Hepatocyte (in vitro differentiated cells): ENCODE results near the gene BAG5.

ENCODE experiments used
- EZH2 ChIP-seq: fragments of 200-600 bp; sonication (generic); IDR thresholded peaks from 2 replicates; pipeline ENCODE4 v1.6.1; 2016; ENCODE audit warnings: antibody characterized with exemption, mild to moderate bottlenecking, borderline replicate concordance
- TF ChIP-seq, protein P1 (sequence below): fragments of 200-600 bp; sonication (generic); IDR thresholded peaks from 2 replicates; pipeline ENCODE4 v1.5.1; 2016; ENCODE audit warnings: antibody characterized with exemption, mild to moderate bottlenecking; ENCODE audit not compliant: poor library complexity

DNA sequence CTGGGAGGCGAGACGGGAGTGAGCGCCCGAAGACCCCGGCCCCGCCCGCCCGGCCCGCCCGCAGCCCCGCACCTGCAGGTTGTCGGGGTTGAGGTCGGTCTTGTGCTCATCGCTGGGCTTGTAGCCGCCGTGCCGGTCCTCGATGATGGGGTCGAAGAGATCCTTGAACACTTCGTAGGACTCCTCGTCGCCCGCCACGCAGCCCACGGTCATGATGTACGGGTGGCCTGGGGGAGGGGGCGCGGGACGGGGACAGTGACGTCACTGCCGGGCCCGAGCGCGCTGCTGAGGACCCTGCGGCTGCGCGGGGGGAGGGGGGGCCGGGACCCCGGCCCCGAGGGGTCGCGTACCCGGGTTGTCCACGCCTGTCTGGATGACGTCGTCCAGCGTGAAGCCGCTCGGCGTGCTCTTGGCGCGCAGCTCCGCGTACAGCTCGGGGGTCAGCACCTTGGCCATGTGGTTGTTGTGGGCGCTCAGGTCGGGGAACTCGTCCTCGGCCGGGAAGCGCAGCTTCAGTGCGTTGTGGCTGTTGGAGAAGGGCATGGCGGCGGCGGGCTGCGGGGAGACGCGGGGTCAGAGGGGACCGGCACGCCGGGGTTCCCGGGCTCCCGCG, 40.4 kb downstream of the BAG5 start:
- TF ChIP-seq, protein P1, sequence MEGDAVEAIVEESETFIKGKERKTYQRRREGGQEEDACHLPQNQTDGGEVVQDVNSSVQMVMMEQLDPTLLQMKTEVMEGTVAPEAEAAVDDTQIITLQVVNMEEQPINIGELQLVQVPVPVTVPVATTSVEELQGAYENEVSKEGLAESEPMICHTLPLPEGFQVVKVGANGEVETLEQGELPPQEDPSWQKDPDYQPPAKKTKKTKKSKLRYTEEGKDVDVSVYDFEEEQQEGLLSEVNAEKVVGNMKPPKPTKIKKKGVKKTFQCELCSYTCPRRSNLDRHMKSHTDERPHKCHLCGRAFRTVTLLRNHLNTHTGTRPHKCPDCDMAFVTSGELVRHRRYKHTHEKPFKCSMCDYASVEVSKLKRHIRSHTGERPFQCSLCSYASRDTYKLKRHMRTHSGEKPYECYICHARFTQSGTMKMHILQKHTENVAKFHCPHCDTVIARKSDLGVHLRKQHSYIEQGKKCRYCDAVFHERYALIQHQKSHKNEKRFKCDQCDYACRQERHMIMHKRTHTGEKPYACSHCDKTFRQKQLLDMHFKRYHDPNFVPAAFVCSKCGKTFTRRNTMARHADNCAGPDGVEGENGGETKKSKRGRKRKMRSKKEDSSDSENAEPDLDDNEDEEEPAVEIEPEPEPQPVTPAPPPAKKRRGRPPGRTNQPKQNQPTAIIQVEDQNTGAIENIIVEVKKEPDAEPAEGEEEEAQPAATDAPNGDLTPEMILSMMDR = no peak
- TF ChIP-seq EZH2 = no peak
